Gastroesophageal sphincter (tissue), 4 donors: ENCODE results near the gene CELF2. TPM values are rescaled to one million over a fixed set of nuclear protein-coding genes. Genes with fewer than 3 reads are reported as not detected.

Experiments used
- ATAC-seq: fragments of 150-250 bp; one replicate; pipeline ENCODE4 v1.9.1; 2016; ENCODE audit warnings: mild to moderate bottlenecking, moderate library complexity
- H3K27ac ChIP-seq, 4 donors: fragments of 200-600 bp; sonication (generic) in 3 of 4; 1 replicate in 3 of 4; 2 replicates in 1 of 4; pipeline ENCODE4 v1.5.1; 2016 to 2019
- H3K27me3 ChIP-seq: fragments of 200-600 bp; sonication (generic); one replicate; pipeline ENCODE4 v1.5.1; 2019
- H3K36me3 ChIP-seq, 2 donors: fragments of 200-600 bp; sonication (generic); one replicate each; pipeline ENCODE4 v1.5.1; 2019; ENCODE audit warnings: control low read depth in 1 of 2
- H3K4me1 ChIP-seq, 3 donors: fragments of 200-600 bp; sonication (generic); 1 replicate in 2 of 3; 2 replicates in 1 of 3; pipeline ENCODE4 v1.5.1; 2016 to 2019; ENCODE audit warnings: control low read depth in 2 of 3
- H3K4me3 ChIP-seq, 2 donors: fragments of 200-600 bp; sonication (generic); one replicate each; pipeline ENCODE4 v1.5.1; 2019; ENCODE audit warnings: mild to moderate bottlenecking in 1 of 2, moderate library complexity in 1 of 2
- H3K9me3 ChIP-seq, 3 donors: fragments of 200-600 bp; sonication (generic); one replicate each; pipeline ENCODE4 v1.5.1; 2017 to 2019; ENCODE audit warnings: control low read depth in 2 of 3
- CTCF ChIP-seq, 4 experiments: fragments of 200-600 bp in 2 of 4; fragments of 450-650 bp in 2 of 4; sonication (generic) in 1 of 4; IDR thresholded peaks; one replicate each; pipeline ENCODE4 v1.5.1; 2017 to 2019; ENCODE audit warnings: antibody characterized with exemption in 4 of 4, mild to moderate bottlenecking in 2 of 4, moderate library complexity in 2 of 4
- EP300 ChIP-seq: sonication (generic); formaldehyde crosslinking; IDR thresholded peaks from one replicate; pipeline ENCODE4 v1.6.1; 2017; ENCODE audit warnings: antibody characterized with exemption, mild to moderate bottlenecking
- POLR2A ChIP-seq, 2 donors: fragments of 450-650 bp; IDR thresholded peaks; one replicate each; pipeline ENCODE4 v1.6.1; 2017; ENCODE audit warnings: antibody characterized with exemption in 2 of 2, mild to moderate bottlenecking in 2 of 2, moderate library complexity in 1 of 2
- POLR2AphosphoS5 ChIP-seq: sonication (generic); formaldehyde crosslinking; IDR thresholded peaks from one replicate; pipeline ENCODE4 v1.6.1; 2017; ENCODE audit warnings: antibody characterized with exemption
- WGBS, 2 donors: methylation state at CpG; one replicate each; pipeline ENCODE4 v1.1.5; 2018; ENCODE audit warnings: low coverage in 1 of 2; 5-methylcytosine and 5-hydroxymethylcytosine counted together
- total RNA-seq, 4 donors: library from RNA; depleted of rRNA; stranded (reverse); fragments of >200 nt; gene quantifications; one replicate each; pipeline ENCODE4 v1.1.0, GENCODE V29; 2016

CELF2 gene
- total RNA-seq, 4 donors from 2014 or later, result 82.4 to 122 (median 110) TPM

- Histone ChIP-seq H3K36me3 (no peaks in the 10 kb centered on the region), H3K27me3 (no peaks in the 10 kb centered on the region), H3K4me3 (no peak overlapping the region), H3K4me1 (peaks cover 0 to 17% (median 0%) of the 10 kb centered on the region in 3 donors), H3K9me3 (peaks cover 0 to 7% (median 0%) of the 10 kb centered on the region in 3 donors), H3K27ac (no peak overlapping the region)
- ATAC-seq, result no peak
- WGBS, 2 donors, result 89 to 93% methylated on average over 6 to 11 of the region's 11 CpGs
- TF ChIP-seq CTCF (IDR thresholded peaks at IDR 0.05) (no peak), POLR2A (IDR thresholded peaks at IDR 0.05) (no peak), POLR2AphosphoS5 (no peak), EP300 (no peak)
Measured at GRCh38 chr10:11112718-11113117, 95.0 kb downstream of the CELF2 start.

GRCh38 chr10:11113156-11113555 lies 95.5 kb downstream of the CELF2 start:
- peaks cover 0 to 17% (median 0%) of the 10 kb centered on the region in 3 donors for H3K4me1 ChIP-seq
- 76 to 84% methylated on average over 4 of the region's 4 CpGs for WGBS, 2 donors
- H3K27me3 ChIP-seq, result no peaks in the 10 kb centered on the region
- H3K4me3 ChIP-seq, result no peak overlapping the region
- no peak for ATAC-seq
- H3K9me3 ChIP-seq, result peaks cover 0 to 7% (median 0%) of the 10 kb centered on the region in 3 donors
- TF ChIP-seq CTCF (IDR thresholded peaks at IDR 0.05) (peak; percentile 26 to 45 (median 32)), EP300 (no peak)
- no peak overlapping the region for H3K27ac ChIP-seq
- no peaks in the 10 kb centered on the region for H3K36me3 ChIP-seq

- no peaks in the 10 kb centered on the region for H3K36me3 ChIP-seq
- ATAC-seq, result no peak
- H3K27me3 ChIP-seq, result no peaks in the 10 kb centered on the region
- H3K4me1 ChIP-seq, result peaks cover 0 to 17% (median 0%) of the 10 kb centered on the region in 3 donors
- TF ChIP-seq POLR2AphosphoS5, result no peak
- no peak for TF ChIP-seq EP300
- no peak for TF ChIP-seq CTCF (IDR thresholded peaks at IDR 0.05)
- no peak for TF ChIP-seq POLR2A (IDR thresholded peaks at IDR 0.05)
- 94% methylated on average over 2 of the region's 2 CpGs for WGBS, 2 donors
- H3K4me3 ChIP-seq, result no peak overlapping the region
- peaks cover 0 to 7% (median 0%) of the 10 kb centered on the region in 3 donors for H3K9me3 ChIP-seq
- no peak overlapping the region for H3K27ac ChIP-seq
Measured at GRCh38 chr10:11114269-11114668, 96.6 kb downstream of the CELF2 start.

- no peaks in the 10 kb centered on the region for H3K36me3 ChIP-seq
- H3K4me3 ChIP-seq, result no peak overlapping the region
- H3K27me3 ChIP-seq, result no peaks in the 10 kb centered on the region
- H3K4me1 ChIP-seq, result peaks cover 0 to 19% (median 0%) of the 10 kb centered on the region in 3 donors
- TF ChIP-seq EP300, result no peak
- TF ChIP-seq POLR2A (IDR thresholded peaks at IDR 0.05), result no peak
- no peak for TF ChIP-seq CTCF (IDR thresholded peaks at IDR 0.05)
- no peak for TF ChIP-seq POLR2AphosphoS5
- no peaks in the 10 kb centered on the region for H3K9me3 ChIP-seq
- H3K27ac ChIP-seq, result no peak overlapping the region
- WGBS, 2 donors, result 61 to 79% methylated on average over 3 of the region's 3 CpGs
- ATAC-seq, result no peak
Measured at GRCh38 chr10:11115337-11115736, 97.7 kb downstream of the CELF2 start.

DNA sequence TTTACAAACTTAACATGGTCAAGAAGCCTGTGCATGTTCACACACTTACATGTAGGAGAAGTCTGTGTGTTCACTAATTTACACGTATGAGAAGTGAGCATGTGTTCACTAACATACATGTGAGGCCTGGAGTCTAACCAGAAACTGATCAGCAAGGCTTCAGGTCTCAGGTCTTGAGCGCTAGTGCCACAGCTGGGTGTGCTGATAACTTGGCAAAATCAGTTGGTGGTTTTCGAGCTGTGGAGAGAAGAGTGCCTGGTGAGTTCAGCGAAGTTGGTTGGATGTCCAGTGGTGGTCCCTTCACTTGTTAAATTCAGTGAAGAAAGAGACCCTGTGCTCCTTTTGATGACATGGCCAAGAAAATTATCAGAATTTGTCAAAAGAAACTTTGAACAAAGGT lies 98.7 kb downstream of the CELF2 start:
- H3K27me3 ChIP-seq, result no peaks in the 10 kb centered on the region
- H3K9me3 ChIP-seq, result no peaks in the 10 kb centered on the region
- H3K27ac ChIP-seq, result no peak overlapping the region
- peaks cover 0 to 19% (median 0%) of the 10 kb centered on the region in 3 donors for H3K4me1 ChIP-seq
- WGBS, 2 donors, result 97% methylated on average over 4 of the region's 4 CpGs; no CpG with 5 or more reads in 1 of the 2 donors
- no peak for ATAC-seq
- H3K4me3 ChIP-seq, result no peak overlapping the region
- H3K36me3 ChIP-seq, result no peaks in the 10 kb centered on the region
- TF ChIP-seq EP300, result no peak
